Ishikawa (cell line): Measurements from ENCODE around the gene SLAIN1.

Experiments used
- CEBPB ChIP-seq: IDR thresholded peaks from 2 replicates; pipeline ENCODE4 v1.6.1; 2012
- CREB1 ChIP-seq: IDR thresholded peaks from 2 replicates; pipeline ENCODE4 v1.6.1; 2012; ENCODE audit warnings: low read depth
- EGR1 ChIP-seq: IDR thresholded peaks from 2 replicates; pipeline ENCODE4 v1.6.1; 2012
- EP300 ChIP-seq: IDR thresholded peaks from 2 replicates; pipeline ENCODE4 v1.6.1; 2012; ENCODE audit warnings: borderline replicate concordance
- FOXM1 ChIP-seq: IDR thresholded peaks from 2 replicates; pipeline ENCODE4 v1.6.1; 2012; ENCODE audit warnings: low read depth, borderline replicate concordance
- MAX ChIP-seq: IDR thresholded peaks from 2 replicates; pipeline ENCODE4 v1.6.1; 2012
- NFIC ChIP-seq: IDR thresholded peaks from 2 replicates; pipeline ENCODE4 v1.6.1; 2012
- RAD21 ChIP-seq: IDR thresholded peaks from 2 replicates; pipeline ENCODE4 v1.6.1; 2012; ENCODE audit warnings: low read depth
- TAF1 ChIP-seq: IDR thresholded peaks from 2 replicates; pipeline ENCODE4 v1.6.1; 2012; ENCODE audit warnings: low read depth, mild to moderate bottlenecking
- TCF12 ChIP-seq: IDR thresholded peaks from 2 replicates; pipeline ENCODE4 v1.6.1; 2012; ENCODE audit warnings: low read depth
- TEAD4 ChIP-seq: IDR thresholded peaks from 2 replicates; pipeline ENCODE4 v1.6.1; 2012
- YY1 ChIP-seq: IDR thresholded peaks from 2 replicates; pipeline ENCODE4 v1.6.1; 2012; ENCODE audit warnings: low read depth
- ZBTB7A ChIP-seq: IDR thresholded peaks from 2 replicates; pipeline ENCODE4 v1.6.1; 2012; ENCODE audit warnings: low read depth
- TF ChIP-seq, protein P1 (sequence below): IDR thresholded peaks from 2 replicates; pipeline ENCODE4 v1.6.1; 2012
- TF ChIP-seq, protein P2 (sequence below): IDR thresholded peaks from 2 replicates; pipeline ENCODE4 v1.6.1; 2012; ENCODE audit warnings: low read depth, mild to moderate bottlenecking

The SLAIN1 gene

GRCh38 chr13:77751513-77752456, 54.3 kb downstream of the SLAIN1 start:
- TF ChIP-seq RAD21 (peak; percentile 83), TEAD4 (no peak)

DNA sequence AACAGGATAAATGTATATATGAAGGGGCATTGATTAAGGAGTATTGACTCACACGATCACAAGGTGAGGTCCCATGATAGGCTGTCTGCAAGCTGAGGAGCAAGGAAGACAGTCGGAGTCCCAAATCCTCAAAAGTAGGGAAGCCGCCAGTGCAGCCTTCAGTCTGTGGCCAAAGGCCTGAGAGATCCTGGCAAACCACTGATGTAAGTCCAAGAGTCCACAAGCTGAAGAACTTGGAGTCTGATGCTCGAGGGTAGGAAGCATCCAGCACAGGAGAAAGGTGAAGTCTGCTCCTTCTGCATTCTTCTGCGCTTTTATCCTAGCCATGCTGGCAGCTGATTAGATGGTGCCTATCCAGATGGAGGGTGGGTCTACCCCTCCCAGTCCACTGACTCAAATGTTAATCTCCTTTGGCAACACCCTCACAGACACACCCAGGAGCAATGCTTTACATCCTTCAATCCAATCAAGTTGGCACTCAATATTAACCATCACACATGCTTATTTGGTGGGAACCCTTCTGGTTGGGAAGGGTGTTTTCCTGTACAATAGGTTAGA, 55.1 kb downstream of the SLAIN1 start:
- TF ChIP-seq RAD21 (no peak), NFIC (no peak), FOXM1 (no peak), CEBPB (no peak), ZBTB7A (no peak), CREB1 (no peak), YY1 (no peak), TAF1 (no peak), EP300 (no peak), MAX (no peak), TCF12 (no peak), EGR1 (no peak), TEAD4 (no peak)
- TF ChIP-seq, protein P1, sequence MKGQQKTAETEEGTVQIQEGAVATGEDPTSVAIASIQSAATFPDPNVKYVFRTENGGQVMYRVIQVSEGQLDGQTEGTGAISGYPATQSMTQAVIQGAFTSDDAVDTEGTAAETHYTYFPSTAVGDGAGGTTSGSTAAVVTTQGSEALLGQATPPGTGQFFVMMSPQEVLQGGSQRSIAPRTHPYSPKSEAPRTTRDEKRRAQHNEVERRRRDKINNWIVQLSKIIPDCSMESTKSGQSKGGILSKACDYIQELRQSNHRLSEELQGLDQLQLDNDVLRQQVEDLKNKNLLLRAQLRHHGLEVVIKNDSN = no peak
- TF ChIP-seq, protein P2, sequence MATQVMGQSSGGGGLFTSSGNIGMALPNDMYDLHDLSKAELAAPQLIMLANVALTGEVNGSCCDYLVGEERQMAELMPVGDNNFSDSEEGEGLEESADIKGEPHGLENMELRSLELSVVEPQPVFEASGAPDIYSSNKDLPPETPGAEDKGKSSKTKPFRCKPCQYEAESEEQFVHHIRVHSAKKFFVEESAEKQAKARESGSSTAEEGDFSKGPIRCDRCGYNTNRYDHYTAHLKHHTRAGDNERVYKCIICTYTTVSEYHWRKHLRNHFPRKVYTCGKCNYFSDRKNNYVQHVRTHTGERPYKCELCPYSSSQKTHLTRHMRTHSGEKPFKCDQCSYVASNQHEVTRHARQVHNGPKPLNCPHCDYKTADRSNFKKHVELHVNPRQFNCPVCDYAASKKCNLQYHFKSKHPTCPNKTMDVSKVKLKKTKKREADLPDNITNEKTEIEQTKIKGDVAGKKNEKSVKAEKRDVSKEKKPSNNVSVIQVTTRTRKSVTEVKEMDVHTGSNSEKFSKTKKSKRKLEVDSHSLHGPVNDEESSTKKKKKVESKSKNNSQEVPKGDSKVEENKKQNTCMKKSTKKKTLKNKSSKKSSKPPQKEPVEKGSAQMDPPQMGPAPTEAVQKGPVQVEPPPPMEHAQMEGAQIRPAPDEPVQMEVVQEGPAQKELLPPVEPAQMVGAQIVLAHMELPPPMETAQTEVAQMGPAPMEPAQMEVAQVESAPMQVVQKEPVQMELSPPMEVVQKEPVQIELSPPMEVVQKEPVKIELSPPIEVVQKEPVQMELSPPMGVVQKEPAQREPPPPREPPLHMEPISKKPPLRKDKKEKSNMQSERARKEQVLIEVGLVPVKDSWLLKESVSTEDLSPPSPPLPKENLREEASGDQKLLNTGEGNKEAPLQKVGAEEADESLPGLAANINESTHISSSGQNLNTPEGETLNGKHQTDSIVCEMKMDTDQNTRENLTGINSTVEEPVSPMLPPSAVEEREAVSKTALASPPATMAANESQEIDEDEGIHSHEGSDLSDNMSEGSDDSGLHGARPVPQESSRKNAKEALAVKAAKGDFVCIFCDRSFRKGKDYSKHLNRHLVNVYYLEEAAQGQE = no peak

- no peak for TF ChIP-seq RAD21
- TF ChIP-seq, protein P2 = no peak
- TF ChIP-seq YY1 = no peak
- no peak for TF ChIP-seq TCF12
- TF ChIP-seq CEBPB = no peak
- no peak for TF ChIP-seq EP300
Measured at GRCh38 chr13:77760893-77761292, 63.4 kb downstream of the SLAIN1 start.

GRCh38 chr13:77767413-77767812, 69.9 kb downstream of the SLAIN1 start:
- TF ChIP-seq FOXM1 (no peak), ZBTB7A (no peak), EGR1 (no peak), NFIC (no peak), CEBPB (no peak), TAF1 (no peak), EP300 (no peak), YY1 (no peak), TEAD4 (no peak), RAD21 (no peak), CREB1 (no peak), TCF12 (no peak)
- TF ChIP-seq, protein P2 = no peak
- TF ChIP-seq, protein P1 = no peak

GRCh38 chr13:77774181-77774580, 76.7 kb downstream of the SLAIN1 start:
- TF ChIP-seq CREB1 (no peak), TAF1 (no peak), MAX (no peak), FOXM1 (no peak), TEAD4 (no peak), EGR1 (no peak), EP300 (no peak), YY1 (no peak), TCF12 (no peak), NFIC (no peak), ZBTB7A (no peak), RAD21 (no peak), CEBPB (no peak)
- TF ChIP-seq, protein P1 = no peak
- TF ChIP-seq, protein P2 = no peak
